Stimulated activated CD4-positive, alpha-beta T cell treated with anti-CD3 and anti-CD28 coated beads, TNF-alpha, amount 100 ng/mL, for 4 hours (primary cell): ENCODE results near the gene COL4A4.
"Not testable (repeated sequence)": the region's sequence is repeated elsewhere in the genome, so short reads cannot be mapped to it uniquely, and the experiment has no call there.

Experiments used
- DNase-seq, 3 experiments: peaks; one replicate each; pipeline ENCODE4 v3.0.0-alpha.2; 2020; ENCODE audit warnings: low read depth in 3 of 3

The COL4A4 gene

DNA sequence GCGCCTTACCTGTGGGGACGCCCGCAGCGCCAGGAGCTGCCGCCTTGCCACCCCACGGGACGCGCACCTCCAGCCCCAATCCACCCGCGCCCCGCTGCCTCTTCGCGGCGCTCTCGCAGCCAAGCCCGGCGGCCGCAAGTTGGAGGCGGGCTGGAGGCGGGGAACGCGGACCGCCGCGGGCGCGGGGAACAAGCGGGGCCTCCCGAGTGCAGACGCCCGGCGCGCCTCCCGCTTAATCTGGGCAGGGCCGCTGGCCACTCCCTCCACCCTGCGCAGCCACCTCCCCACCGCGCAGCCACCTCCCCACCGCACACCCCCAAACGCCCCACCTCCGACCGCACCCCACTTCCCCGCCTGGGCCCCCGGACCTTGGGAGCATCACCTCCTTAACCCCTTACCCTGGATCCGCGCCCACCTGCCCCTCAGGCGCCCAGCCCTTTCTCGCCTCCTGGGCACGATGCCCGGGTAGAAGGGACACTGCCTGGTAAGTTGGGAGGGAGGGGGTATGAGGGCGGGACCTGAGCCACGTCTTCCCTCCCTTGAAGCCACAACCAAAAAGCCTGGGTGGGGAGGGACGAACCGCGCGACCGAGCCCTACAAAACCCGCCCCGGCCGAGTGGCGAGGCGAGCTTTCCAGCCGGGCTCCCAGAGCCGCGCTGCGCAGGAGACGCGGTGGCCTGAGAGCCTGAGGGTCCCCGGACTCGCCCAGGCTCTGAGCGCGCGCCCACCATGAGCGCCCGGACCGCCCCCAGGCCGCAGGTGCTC lies at the start of gene COL4A4, which contains the start of gene COL4A3:
COL4A4 (minus strand) TSS at position 208 of the 765 bp plus-strand sequence. CDS start 16,722 bp downstream, outside the sequence.
COL4A3 (plus strand) TSS at position 627 of the 765 bp plus-strand sequence; CDS start at position 730, 103 bp downstream.
- DNase-seq = no peak

DNA sequence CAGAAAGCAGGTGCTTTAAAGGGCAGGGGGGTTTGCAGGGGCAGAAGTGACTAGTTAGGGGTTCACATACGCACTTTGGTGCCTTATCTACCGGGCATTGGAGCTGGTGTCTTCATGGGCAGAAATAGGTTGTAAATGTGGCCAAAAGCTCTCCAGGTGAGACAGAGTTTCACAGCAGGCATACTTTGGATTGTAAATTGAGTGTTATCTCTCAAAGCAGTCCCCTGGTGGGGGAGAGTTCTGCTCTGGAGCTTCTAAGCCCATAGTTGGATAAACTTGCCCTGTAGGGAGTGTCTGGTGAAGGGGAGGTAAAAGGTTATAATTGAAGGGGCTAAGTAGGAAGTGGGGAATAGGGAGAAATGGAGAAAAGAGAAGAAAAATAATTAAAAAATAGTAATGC lies 43.6 kb upstream of the COL4A4 start:
- DNase-seq = no peak

DNA sequence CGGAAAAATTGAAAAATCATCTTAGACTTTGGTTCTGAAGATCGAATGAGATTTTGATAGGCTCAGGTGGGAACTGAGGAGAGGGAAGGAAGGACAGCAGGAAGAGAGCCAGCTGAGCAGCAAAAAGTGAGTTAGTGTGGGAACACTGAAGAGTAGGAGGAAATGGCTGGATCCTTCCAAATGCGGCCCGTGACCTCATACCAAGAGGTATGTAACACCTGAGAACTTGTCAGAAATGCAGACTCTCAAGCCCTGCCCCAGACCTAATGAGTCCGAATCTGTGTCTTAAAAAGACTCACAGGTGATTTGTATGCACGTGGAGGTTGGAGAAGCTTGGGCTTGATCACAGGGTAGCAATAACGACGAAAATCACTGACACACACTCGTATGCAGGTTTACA lies 42.4 kb upstream of the COL4A4 start:
- DNase-seq = no peak

DNA sequence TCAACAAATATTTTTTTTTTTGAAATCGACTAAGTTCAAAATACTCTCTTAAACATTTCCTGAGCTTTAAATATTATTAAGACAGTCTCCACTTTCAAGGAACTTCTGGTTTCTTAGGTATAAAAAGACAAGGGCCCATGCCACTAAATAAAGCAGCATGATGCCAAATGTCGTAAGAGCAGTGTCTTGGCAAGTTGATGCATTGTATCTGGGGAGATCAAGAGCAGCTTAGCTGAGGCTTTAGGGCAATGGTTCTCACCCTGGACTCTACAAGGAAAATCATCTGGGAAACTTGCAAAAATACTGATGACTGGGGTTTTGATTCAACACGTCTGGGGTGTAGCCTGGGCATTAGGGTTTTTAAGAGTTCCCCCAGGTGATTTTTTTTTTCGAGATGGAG lies 41.7 kb upstream of the COL4A4 start:
- DNase-seq = no peak

DNA sequence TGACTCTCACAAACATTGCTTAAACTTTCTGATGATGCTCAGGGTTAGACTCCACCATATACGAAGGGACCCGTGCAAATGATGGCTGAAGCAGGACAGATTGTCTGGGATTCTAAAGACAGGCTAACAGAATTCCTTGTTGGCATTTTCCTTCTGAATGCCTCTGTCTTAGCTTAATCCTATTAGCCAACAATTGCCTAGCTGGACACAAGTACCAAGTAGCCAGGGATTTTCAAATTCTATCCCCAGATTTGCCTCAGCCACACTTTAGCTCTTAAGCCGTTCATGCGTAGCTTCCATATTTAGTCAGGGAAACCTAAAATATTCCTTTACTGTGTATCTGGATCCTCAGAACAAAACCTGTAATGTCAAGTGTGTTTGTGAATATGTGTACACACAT lies 40.4 kb upstream of the COL4A4 start:
- DNase-seq = no peak

DNA sequence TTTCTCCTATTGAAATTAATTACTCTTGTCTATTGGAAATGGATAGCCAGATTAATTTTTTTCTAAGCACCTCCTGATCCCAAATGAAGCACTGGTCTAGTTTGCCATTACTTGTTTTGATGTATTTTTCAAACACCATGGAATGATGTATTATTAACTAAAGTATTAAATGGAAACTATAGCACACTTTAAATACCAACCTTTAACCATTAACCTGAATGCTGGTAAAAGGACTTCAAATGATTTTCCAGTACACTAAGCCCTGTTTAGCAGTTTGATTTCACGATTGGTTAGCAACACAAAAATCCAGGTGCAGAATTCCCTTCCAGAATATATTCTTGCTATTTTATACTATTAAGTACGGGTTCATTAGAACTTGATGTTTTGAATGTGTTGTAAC lies 37.8 kb upstream of the COL4A4 start:
- no peak for DNase-seq

DNA sequence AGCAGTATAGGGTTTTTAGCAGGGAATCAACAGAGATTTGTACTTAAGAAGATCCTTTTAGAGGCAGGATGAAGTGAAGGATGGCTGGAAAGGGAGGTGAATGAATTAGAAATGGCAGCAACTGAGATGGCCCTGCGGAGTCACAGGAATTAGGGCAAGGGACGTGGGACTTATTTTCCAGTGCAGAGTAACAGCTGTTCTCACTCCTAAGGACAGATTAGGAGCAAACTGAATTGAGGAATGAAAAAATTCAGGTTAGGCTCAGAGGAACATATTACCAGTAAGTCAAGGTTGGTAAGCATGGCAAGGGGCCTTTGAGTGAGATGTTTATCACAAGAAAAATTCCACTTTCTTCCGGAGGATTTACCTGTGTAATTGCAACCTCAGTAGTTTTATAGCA lies 34.9 kb upstream of the COL4A4 start:
- DNase-seq = no peak

DNA sequence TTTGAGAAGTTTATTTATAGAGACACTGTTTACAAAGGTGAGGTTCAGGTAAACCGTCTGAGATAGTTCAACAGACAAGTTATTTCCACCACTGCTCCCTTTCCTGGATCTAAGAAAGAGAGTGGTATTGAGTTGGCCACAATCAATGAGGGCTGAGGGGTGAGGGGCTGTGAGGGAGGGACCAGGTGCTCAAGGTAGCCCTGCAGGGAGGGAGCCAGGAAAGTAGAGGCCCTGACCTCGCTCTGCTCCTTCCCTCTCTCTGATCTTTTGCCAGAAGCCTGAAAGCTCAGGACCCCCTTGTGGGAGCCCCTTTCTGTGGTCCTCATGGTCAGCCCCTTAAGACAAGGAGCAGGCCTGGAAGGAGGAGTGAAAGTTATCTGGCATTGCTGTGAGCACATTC lies 30.2 kb upstream of the COL4A4 start:
- no peak for DNase-seq

DNA sequence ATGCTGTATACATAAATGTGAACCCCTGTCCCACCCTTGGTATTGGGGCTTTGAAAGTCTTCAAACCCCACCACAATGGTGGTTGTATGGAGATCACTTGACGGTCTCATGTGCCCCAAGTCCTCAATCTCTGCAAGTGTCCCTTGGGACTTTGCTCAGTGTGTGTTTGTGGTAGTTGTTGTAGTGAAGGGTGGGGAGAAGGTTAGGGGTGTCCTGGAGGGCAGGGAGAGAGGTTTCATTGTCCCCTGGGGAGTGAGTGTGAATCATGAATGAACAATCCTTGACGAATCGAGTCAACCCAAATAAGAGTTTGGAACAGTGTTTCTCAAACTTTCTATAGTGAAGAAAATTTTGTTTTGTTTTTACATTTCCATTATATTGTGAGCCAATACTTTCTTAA lies 28.5 kb upstream of the COL4A4 start:
- DNase-seq = no peak

DNA sequence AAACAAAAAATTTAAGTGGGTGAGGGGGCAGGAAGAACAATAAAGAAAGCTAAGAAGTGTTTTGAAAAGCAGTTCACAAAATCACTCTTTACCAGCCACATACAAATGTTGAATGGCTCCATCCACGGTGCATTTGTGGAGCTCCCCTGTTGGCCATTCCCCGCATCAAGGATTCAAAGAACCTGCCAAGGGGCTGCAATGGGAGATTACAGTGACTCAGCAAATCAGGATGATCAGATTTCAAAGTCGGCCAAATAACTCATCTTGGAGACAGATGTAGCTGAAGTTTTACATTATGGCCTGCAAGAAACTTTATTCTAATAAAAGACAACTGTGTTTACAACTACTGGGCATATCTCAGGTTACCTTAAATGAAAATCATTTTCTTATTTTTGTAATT lies 27.4 kb upstream of the COL4A4 start:
- DNase-seq = no peak

DNA sequence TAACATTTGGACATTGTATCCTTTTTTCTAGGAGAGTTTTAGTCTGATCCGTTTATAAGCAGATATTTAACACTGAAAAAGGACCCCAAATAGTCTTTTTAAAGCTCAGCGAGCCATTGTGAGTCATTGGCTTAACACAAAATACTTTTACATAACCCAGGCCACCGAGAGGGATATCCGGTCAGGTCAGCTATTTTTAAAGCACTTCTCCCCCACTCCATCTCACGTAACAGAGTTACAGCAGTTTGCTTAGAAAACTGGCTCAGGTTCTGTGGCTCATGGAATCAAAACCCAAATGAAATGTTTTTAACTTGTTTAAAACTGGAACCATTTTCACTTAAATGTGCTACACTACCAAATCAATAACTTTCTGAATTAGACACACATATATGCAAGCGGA lies 24.3 kb upstream of the COL4A4 start:
- DNase-seq = no peak

DNA sequence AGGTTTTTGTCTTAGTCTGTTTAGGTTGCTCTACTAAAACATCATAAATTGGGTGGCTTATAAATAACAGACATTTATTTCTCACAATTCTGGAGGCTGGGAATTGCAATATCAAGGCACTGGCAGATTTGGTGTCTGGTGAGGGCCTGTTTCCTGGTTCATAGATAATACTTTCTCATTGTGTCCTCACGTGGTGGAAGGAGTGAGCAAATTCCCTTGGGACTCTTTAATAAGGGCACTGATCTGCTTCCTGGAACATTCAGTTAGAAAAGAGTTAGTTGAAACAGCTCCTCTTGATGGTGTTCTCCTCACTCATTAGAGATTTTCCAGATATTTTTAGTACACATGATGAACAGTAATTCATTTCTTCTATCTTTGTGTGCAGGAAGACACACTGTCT lies 22.7 kb upstream of the COL4A4 start:
- no peak for DNase-seq

DNA sequence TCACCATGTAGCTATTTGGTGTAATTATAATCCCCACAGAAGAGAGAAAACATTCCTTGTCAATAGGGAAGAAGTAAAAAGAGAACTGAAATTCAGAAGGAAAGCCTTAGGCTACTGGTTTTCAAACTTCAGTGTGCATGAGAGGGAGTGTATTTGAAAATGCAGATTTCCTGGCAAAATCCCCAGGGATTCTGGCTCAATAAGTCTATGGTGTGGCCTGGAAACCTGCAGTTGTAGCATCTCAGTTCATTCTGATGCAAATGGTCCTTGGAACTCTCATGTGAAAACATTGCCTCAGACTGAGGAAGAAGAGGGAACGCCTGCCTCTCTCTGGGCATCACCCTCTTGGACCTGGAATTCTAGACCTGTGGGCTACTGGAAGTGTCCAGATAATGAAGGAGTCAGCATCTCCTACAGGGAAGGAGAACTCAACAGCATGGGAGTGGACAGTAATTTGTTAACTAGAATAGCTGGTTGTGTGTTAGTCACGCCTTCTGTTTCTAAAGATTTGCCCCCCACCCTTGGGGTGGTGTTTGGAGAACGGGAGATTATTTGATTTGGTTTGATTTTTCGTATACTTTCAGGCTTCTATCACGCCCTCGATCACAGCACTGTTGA lies 21.7 kb upstream of the COL4A4 start:
- DNase-seq = no peak

DNA sequence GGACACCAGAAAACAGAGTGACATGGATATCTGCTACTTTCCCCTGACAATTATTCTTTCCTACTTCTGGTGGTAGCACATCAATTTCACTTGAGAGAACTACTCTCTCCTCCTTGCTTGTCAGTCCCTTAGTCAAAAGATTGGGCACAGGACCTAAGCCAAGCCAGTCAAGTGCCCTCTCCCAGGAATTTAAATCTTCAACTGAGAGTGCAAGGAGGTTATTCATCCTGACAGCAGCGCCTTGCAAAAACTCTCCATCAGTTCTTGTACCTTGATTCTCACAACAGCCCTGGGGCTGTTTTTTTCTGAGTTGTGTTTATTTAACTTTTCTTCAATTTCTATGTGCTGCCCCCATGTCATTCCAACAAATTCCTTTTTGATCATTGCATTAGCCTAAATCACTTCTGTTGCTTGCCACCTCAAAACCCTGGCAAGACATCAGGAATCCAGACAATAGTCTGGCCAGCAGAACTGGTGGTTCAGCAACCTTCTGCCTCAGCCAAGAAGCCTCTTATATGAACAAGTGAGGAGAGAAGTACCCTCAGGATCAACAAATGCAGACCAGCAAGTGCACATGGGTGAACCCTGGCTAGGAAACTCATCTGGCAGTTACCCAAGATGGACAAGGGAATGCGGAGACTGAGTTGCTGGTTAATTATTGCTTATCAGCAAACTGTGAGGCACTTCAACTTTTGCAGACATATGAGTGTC lies 19.8 kb upstream of the COL4A4 start:
- DNase-seq = no peak

DNA sequence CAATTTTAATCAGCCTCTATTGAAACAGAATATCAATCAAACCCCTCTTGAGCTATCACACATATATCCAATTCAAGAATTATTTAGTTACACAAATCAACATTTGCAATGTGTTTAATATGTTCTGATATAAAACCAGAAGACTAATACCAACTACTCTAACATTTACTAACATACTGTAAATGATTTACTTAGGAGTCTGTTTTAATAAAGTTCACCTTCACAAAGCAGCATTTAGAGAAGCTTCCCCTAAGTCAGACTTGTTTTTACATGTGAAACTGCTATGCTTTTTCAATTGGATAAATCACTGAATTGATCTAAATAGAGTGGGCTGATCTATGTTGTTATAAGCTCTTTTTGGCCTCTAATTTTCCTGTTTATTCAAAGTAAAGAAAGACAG lies 18.8 kb upstream of the COL4A4 start:
- no peak for DNase-seq

DNA sequence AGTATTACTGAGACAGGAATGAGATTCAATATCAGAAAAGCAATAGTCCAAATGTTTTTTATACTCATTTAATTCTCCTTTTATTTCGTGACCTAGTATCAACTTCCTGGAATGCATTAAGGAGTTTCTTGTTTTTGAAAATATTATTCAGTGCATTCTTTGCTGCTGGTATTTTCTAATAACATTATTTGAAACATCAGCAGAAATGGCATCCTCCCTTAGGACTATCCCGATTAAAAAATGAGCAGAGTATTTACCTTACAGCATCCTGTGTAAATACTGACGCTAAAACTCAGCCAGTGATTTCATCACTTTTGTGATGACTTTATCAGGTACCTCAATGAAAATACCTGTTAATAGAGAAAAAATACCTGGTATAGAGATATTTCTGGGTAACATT lies 16.8 kb upstream of the COL4A4 start:
- no peak for DNase-seq

DNA sequence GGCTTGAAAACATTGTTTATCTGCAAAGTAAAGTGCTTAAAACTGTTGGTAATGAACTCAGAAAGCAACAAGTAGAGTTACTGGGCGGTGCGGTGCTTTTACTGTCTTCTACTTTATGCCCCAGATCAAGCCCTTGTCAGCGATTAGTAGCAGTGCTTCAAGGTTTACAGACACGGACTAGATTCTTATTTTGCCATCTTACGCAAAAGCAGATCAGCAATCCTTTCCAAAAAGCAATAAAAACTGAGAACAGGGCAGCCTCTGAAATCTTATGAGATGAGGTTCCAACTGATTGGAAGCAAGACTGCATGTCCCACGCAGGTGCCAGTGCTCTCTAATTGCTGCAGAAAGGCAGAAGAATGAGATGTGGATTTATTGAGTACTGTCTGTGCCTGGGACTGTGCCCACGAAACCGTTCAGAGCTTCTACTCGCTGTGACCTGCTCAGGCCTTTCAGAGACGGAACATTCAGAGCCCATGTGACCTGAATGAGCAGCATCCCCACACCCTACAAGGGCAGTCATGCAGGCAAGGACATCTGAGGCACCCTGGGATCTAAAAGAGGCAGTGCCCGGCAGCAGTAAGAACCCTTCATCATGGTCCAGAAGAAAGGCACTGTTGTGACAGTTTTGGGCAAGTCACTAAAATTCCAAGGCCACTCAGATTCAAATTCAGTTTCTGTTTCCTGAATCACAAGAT lies 16.1 kb upstream of the COL4A4 start:
- DNase-seq = no peak

DNA sequence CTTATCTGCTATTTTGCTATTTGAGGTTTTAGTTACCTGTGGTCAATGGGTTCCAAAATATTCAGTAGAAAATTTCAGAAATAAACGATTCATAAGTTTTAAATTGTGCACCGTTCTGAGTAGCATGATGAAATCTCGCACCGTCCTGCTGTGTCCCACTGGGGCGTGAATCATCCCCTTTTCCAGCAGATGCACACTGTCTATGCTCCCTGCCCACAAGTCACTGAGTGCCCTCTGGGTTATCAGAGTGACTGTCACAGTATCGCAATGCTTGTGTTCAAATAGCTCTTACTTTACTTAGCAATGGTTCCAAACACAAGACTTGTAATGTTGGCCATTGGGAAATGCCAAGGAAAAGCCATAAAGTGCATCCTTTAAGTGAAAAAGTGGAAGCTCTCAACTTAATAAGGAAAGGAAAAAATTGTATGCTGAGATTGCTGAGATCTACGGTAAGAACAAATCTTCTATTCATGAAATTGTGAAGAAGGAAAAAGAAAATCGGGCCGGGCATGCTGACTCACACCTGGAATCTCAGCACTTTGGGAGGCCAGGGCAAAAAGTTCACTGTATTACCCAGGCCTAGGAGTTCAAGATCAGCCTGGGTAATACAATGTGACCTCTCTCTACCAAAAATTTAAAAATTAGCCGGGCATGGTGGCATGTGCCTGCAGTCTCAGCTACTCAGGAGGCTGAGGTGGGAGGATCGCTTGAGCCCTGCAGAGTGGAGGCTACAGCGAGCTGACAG lies 13.8 kb upstream of the COL4A4 start:
- no peak for DNase-seq

DNA sequence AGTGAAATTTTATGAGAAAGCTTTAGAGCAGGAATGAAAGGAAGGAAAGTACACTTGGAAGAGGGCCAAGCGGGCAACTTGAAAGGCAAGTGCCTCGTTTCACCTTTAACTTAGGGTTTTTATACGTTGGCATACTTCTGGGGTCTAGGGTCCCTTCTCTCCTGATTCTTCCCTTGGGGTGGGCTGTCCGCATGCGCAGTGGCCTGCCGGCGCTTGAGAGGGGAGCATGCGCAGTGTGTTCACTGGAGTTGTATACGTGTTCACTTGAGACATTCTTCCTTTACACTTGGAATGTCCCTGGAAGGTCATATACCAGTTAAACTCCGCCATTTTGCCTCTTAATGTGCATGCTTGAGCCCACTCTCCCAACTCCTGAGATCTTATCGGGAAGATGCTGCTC lies 7.8 kb upstream of the COL4A4 start:
- not testable (repeated sequence) for DNase-seq

DNA sequence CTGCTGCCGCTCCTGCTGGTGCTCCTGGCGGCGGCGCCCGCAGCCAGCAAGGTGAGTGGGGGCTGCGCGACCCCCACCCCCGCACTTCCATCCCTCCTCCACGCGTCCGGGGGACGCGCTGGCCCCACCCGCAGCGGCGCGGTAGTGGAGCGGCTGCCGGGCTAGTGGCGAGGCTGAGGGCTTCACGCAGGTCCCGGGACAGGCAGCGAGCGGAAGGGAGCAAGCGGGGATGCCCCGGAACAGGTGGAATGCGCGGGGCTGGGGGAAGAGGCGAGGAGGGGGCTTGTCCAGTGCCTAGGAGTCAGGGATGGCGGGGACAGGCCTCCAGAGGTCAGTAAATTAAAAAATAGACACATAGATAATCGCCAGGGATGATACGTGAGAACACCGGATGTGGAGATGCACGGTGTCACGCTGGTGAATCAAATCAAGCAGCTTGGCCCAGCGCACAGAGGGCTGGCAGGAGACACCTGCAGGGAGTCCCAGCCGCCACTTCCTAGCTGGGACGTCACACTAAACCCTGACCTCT lies 822 bp upstream of the COL4A4 start:
- DNase-seq = peak in 1 of 3 experiments; percentile 0

DNA sequence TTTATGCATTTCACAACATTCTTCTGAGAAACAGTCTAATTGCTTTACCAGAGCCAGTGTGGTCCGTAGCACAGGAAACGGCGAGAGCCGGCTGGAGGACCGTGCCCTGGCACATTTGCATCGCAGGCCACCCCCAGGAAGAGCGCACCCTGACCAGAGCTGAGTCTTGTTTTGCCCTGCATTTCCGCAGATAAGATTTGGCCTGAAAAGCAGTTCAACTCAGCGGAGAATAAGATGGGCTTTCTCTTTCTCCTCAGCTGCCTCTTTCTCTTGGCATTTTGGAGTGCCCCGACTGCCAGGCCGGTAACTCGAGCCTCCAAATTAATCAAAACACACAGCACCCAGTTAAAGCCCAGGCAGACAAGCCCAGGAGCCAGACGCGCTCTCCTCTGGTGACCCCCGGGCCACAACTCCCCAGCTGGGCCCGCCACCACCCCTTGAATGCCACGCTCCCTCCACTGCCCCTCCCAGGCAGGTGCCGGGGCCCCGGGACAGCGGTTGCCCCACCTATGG lies 464 bp downstream of the COL4A4 start:
- no peak for DNase-seq
